ENCODE data around the gene EDA2R.

Gene EDA2R, protein sequence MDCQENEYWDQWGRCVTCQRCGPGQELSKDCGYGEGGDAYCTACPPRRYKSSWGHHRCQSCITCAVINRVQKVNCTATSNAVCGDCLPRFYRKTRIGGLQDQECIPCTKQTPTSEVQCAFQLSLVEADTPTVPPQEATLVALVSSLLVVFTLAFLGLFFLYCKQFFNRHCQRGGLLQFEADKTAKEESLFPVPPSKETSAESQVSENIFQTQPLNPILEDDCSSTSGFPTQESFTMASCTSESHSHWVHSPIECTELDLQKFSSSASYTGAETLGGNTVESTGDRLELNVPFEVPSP

DNA sequence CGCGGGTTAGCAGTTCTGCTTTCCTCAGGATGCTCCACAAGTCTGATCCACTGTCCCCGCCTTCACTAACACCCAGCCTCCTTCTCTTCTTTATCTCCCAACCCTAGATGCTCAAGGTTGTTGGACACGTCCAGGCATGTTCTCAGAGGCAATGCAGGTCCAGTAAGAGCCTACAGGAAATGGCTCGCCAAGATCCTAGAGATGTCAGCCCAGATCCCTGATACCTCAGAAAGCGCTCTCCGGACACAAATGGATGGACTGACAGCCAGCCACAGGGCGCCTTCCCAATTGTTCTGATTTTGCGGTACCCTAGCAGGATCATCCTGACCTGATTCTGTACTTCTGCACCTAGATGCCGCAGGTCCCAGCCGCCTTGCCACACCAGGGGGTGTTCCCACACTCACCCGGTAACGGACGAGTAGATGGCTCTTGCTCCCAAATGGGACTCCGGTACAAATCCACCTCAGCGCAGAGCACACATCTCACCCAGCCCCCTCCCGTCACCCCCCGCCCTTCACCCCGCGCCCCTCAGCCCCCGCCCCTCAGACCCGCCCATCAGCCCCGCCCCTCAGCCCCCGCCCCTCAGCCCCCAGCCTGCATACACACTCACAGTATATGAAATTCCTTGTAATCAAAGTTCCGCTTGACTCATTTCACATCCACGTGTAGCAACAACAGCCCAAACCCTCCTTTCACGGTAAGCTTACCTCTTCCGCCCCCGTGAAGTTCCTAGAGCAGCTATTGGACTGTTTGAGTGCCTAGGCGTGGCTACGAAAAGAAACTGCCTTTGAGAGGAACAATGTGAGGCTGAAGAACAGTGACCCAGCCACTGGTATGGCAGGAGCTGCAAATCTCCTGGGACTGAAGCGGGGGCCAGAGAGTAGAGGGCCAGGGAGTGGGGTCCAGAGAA is at the start of gene EDA2R:
EDA2R (minus strand) TSS at position 488 of the 910 bp plus-strand sequence. CDS start 23,058 bp downstream, outside the sequence.
- peak; percentile 61 for DNase-seq

- no peak for DNase-seq
Measured at GRCh38 chrX:66684196-66684595, 45.3 kb upstream of the EDA2R start.

DNA sequence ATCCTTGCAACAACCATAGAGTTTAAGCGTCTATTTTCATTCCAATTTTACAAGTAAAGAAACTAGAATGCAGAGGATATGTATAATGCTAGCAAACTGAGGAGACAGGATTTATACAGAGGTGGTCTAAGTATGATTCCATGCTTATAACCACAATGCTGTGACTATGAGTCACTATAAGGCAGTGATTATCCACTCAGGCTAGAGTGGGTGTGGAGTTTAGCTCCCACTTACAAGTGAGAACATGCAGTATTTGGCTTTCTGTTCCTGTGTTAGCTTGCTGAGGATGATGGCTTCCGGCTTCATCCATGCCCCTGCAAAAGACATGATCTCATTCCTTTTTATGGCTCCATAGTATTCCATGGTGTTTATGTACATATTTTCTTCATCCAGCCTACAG is 41.6 kb upstream of the EDA2R start:
- no peak for DNase-seq

- no peak for DNase-seq
Measured at GRCh38 chrX:66677430-66677829, 38.6 kb upstream of the EDA2R start.

- DNase-seq = no peak
Measured at GRCh38 chrX:66676990-66677389, 38.1 kb upstream of the EDA2R start.

GRCh38 chrX:66676413-66676812 is 37.5 kb upstream of the EDA2R start:
- DNase-seq = no peak

- DNase-seq = no peak
Measured at GRCh38 chrX:66675541-66675940, 36.7 kb upstream of the EDA2R start.

- no peak for DNase-seq
Measured at GRCh38 chrX:66674506-66674905, 35.6 kb upstream of the EDA2R start.

DNA sequence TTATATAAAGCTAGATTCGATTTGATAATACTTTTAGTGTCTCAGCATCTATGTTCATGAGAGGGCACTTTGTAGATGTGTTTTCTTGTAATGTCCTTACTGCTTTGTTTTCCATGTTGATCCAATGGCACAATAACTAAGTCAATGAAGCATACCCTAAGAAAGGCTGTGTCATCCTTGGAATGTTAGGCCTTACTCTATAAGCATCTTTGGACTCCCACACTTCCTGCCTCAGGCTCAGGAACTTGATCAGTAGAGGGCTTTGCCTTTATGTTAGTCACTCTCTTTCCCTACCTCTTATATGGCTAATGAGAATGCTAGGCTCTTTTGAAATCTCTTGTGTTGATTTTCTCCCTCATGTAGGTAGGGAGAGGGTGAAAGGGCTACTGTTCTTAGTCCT is 33.2 kb upstream of the EDA2R start:
- no peak for DNase-seq

DNA sequence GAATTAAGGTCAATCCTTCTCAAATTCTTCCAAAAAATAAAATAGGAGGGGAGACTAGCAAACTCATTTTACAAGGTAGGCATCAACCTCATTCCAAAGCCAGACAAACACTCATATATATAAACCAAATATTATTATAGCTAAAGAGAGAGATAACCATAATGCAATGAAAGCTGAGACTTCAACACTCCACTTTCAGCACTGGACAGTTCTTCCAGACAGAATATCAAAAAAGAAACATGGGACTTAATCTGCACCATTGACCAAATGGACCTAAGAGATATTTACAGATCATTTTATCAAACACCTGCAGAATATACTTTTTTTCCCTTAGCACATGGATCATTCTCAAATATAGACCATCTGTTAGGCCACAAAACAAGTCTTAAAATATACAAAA is 15.5 kb upstream of the EDA2R start:
- DNase-seq = no peak

DNA sequence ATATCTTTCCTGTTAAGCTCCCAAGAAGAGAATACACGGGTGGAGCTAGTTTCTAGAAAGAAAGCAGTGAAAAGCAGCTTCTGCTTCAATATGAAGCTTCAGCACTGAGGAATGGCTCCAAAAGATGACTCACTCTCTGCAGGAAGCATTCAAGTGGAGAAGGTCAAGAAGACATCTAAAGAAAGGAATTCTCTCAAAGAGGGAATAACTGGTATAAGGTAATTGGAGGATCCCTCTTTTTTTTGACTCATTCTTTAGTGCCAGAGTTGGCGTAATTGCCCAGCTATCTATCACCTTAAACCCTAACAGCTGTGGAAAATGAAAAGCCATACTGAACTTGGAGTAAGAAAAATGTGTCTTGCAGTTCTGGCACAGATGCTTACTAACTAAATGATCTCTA is 3.5 kb downstream of the EDA2R start:
- no peak for DNase-seq

- DNase-seq = no peak
Measured at GRCh38 chrX:66634272-66634671, 4.6 kb downstream of the EDA2R start.

DNA sequence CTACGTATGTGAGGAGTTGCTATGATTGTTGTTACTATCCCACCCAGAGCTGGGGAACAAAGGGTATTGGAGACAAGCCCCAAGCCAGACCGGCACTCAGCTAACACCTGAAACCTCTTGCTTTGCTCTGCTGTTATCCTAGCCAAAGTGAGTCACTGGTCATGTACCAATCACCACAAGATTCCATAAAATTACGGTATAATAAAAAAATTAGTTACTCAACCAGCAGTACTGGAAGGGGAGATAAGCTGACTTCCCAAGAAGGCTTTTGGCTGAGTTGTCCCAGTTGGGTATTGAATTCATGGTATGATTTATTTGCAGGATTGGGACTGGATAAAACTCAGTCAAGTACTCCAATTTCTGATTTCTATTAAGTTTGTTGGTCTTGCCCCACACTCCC is 5.3 kb downstream of the EDA2R start:
- DNase-seq = no peak

DNA sequence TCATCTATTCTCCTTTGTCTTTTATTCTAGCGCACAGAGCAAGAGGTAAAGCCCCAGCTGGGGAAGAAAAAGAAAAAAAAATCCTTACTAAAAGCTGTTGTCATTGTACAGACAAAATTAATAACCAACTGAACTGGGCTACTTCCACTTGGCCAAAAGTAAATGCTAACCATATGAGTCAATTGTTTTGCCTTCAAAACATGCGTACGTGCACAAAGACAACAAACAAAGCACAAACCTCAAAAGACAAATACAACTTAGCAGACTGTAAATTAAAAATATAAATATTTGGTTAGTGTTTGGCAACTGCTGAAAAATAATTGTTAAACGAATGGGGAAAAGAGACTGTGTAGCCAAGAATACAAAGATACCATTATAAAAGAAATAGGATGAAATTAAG is 5.9 kb downstream of the EDA2R start:
- DNase-seq = no peak

DNA sequence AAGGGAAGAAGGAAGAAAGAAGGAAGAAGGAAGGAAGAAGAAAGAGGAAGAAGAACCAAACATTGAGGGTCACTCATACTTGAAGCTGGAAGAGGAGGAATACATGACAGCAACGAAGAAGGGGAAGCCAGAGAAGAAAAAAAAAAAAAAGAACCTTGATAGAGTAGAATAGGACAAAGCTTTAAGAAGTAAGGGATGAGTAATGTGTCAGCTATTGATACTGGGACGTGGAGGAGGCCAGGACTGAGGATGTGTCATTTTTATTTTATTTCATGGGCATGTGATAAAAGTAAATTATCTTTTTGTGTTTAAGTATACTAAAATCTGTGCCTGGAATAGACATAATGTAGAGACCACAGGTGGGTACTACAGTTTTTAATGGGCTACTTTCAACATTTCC is 6.4 kb downstream of the EDA2R start:
- DNase-seq = no peak

- no peak for DNase-seq
Measured at GRCh38 chrX:66625525-66625924, 13.4 kb downstream of the EDA2R start.

- DNase-seq = no peak
Measured at GRCh38 chrX:66622209-66622608, 16.7 kb downstream of the EDA2R start.

DNA sequence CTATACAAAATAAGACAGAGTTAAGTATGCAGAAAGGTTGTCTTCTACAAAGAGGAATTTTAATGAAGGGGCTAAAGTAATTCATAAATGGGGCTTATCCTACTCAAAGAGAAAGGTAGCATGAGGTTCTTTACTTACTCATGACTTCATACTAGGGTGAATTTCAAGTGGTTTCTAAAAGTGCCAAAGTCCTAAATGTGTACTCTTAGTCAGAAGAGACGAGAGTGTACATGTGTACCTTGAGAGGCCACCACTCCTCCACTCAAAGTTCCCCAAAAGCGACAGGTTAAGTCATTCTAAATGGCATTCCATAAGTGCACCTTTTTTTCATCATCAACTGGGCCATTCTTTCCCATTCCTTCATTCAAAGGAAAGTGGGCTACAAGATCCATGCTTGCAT is 21.9 kb downstream of the EDA2R start:
- DNase-seq = no peak

DNA sequence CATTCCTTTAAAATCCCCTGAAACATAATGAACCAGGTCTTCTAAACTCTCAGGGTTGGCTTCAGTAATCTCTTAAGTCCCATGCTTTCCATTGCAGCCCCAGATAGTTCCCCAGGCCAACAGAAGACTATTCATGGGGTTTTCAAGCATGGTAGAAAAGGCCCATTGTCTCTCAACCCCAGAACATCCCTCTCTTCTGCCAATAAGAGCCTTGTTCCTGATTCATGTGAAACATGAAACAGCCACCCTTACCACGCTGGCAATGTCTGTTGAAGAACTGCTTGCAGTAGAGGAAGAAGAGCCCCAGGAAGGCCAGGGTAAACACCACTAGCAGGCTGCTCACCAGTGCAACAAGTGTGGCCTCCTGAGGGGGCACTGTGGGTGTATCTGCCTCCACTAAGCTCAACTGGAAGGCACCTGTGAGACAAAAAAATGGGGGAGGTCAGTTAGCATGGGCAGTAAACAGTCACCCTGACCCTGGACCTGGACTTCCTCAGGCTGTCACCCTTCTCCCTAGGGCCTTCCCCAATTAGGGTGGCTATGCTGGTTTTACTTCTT is 36.4 kb downstream of the EDA2R start:
- DNase-seq = no peak

DNA sequence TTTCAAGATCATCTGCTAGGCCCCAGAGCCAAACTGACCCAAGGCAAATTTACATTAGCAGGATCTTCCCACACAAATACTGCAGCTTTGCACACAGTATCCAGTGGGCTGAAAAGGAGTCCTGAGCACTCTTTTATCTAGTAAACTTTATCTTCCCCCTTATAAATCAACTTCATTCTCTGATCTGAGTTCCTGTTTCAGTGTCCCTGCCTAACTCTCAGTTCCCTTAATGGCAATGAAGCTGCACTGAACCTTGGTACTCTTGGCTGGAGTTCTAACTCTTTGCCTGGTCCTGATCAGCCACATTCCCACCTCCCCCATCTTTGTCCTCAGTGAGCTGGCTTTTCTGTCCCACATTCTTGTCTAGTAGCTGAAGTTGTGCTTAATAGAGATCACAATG is 37.4 kb downstream of the EDA2R start:
- DNase-seq = no peak

- no peak for DNase-seq
Measured at GRCh38 chrX:66579219-66579618, 59.7 kb downstream of the EDA2R start.

- DNase-seq = no peak
Measured at GRCh38 chrX:66553973-66554372, 84.9 kb downstream of the EDA2R start.

- no peak for DNase-seq
Measured at GRCh38 chrX:66547847-66548369, 91.0 kb downstream of the EDA2R start.

All from hematopoietic multipotent progenitor cell treated with erythropoietin and hydrocortisone succinate and interleukin-3 and kit ligand, for 8 days (in vitro differentiated cells).